Measurements from ENCODE around the gene ITPKB.
"Not testable (repeated sequence)": the region's sequence is repeated elsewhere in the genome, so short reads cannot be mapped to it uniquely, and the experiment has no call there.

Gene ITPKB

DNA sequence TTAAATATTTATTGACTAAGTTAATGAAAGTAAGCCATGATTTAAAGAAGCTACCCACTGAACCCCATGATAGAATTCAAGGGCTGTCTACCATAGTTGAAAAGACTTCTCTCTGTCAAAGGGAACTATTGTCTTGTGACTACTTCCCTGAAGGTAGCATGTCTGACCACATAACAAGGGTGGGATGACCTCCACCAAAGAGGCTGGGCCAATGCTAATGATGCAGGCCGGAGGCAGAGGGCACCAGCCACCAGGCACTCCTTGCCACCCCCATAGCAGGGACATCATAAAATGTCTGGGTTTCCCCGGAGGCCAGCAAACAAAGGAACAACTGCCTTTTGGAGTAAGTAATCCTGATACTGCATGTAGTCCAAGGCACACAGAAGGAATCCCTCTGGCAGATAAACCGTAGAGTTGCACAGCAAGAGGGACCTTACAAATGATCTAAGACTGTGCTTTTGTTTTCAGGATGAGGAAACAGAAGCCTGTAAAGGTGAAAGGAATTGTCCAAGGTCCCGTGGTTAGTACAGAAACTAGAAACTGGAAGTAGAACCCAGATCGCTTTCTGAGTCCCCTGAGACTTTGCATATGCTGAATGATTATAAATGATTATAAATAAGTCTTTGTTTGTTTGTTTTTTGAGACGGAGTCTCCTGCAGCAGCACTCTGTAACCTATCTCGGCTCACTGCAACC, 33.5 kb upstream of the ITPKB start:
- TF ChIP-seq, protein P1, sequence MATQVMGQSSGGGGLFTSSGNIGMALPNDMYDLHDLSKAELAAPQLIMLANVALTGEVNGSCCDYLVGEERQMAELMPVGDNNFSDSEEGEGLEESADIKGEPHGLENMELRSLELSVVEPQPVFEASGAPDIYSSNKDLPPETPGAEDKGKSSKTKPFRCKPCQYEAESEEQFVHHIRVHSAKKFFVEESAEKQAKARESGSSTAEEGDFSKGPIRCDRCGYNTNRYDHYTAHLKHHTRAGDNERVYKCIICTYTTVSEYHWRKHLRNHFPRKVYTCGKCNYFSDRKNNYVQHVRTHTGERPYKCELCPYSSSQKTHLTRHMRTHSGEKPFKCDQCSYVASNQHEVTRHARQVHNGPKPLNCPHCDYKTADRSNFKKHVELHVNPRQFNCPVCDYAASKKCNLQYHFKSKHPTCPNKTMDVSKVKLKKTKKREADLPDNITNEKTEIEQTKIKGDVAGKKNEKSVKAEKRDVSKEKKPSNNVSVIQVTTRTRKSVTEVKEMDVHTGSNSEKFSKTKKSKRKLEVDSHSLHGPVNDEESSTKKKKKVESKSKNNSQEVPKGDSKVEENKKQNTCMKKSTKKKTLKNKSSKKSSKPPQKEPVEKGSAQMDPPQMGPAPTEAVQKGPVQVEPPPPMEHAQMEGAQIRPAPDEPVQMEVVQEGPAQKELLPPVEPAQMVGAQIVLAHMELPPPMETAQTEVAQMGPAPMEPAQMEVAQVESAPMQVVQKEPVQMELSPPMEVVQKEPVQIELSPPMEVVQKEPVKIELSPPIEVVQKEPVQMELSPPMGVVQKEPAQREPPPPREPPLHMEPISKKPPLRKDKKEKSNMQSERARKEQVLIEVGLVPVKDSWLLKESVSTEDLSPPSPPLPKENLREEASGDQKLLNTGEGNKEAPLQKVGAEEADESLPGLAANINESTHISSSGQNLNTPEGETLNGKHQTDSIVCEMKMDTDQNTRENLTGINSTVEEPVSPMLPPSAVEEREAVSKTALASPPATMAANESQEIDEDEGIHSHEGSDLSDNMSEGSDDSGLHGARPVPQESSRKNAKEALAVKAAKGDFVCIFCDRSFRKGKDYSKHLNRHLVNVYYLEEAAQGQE (IDR thresholded peaks at IDR 0.05; ENCODE audit: insufficient replicate concordance, low read depth), result no peak
- no peak for TF ChIP-seq GABPA (IDR thresholded peaks at IDR 0.05; ENCODE audit: low read depth)
- no peak for TF ChIP-seq POLR2AphosphoS5 (IDR thresholded peaks at IDR 0.05; ENCODE audit: low read depth)
- TF ChIP-seq, protein P2, sequence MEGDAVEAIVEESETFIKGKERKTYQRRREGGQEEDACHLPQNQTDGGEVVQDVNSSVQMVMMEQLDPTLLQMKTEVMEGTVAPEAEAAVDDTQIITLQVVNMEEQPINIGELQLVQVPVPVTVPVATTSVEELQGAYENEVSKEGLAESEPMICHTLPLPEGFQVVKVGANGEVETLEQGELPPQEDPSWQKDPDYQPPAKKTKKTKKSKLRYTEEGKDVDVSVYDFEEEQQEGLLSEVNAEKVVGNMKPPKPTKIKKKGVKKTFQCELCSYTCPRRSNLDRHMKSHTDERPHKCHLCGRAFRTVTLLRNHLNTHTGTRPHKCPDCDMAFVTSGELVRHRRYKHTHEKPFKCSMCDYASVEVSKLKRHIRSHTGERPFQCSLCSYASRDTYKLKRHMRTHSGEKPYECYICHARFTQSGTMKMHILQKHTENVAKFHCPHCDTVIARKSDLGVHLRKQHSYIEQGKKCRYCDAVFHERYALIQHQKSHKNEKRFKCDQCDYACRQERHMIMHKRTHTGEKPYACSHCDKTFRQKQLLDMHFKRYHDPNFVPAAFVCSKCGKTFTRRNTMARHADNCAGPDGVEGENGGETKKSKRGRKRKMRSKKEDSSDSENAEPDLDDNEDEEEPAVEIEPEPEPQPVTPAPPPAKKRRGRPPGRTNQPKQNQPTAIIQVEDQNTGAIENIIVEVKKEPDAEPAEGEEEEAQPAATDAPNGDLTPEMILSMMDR (IDR thresholded peaks at IDR 0.05; ENCODE audit: insufficient read depth, low read length), result no peak
- no peak for TF ChIP-seq SPI1 (IDR thresholded peaks at IDR 0.05; ENCODE audit: borderline replicate concordance, low read depth)
- H3K4me3 ChIP-seq (replicated peaks; ENCODE audit: insufficient read depth, low read length), result no peak overlapping the region
- H3K27ac ChIP-seq (replicated peaks), result no peak overlapping the region
- no peak for DNase-seq (ENCODE audit: low read depth in 1 of 2, low spot score in 1 of 2)
- no peaks in the 10 kb centered on the region for H3K27me3 ChIP-seq (ENCODE audit: insufficient read depth, poor library complexity, severe bottlenecking)

DNA sequence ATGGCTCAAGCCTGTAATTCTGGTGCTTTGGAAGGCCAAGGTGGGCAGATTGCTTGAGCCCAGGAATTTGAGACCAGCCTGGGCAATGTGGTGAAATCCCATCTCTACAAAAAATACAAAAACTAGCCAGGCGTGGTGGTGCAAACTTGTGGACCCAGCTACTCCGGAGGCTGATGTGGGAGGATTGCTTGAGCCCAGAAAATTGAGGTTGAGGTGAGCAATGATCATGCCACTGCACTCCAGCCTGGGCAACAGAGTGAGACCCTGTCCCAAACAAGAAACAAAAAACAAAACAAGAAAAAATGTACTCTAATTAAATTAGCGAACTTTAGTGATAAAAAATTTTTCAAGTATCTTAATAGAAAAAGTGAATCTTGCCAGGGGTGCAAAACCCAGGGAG, 28.1 kb upstream of the ITPKB start:
- DNase-seq (ENCODE audit: low read depth in 1 of 2, low spot score in 1 of 2); H3K27me3 ChIP-seq (ENCODE audit: insufficient read depth, poor library complexity, severe bottlenecking); H3K4me3 ChIP-seq (replicated peaks; ENCODE audit: insufficient read depth, low read length); H3K27ac ChIP-seq (replicated peaks): not testable (repeated sequence)

DNA sequence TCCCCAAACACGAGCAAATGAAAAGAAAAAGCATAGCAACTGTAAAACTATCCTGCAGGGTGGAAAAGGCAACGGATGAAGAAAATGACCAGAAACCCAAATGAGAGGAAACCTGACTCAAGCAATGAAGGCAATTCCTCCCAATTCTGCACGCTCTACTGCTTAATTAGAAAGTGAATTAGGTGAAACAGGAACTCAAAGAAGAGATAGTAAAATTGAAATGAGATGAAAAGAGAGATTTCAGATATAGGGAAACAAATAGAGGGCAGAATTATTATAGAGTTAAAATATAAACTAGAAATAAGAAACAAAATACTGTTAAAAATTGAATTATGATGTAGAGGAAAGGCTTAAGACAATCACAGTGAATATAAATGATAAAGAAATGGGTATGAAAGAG, 27.5 kb upstream of the ITPKB start:
- TF ChIP-seq GABPA (IDR thresholded peaks at IDR 0.05; ENCODE audit: low read depth) (no peak), SPI1 (IDR thresholded peaks at IDR 0.05; ENCODE audit: borderline replicate concordance, low read depth) (no peak), POLR2AphosphoS5 (IDR thresholded peaks at IDR 0.05; ENCODE audit: low read depth) (no peak)
- TF ChIP-seq, protein P1 (IDR thresholded peaks at IDR 0.05; ENCODE audit: insufficient replicate concordance, low read depth), result no peak
- TF ChIP-seq, protein P2 (IDR thresholded peaks at IDR 0.05; ENCODE audit: insufficient read depth, low read length), result no peak
- Histone ChIP-seq H3K27ac (replicated peaks) (no peak overlapping the region), H3K4me3 (replicated peaks; ENCODE audit: insufficient read depth, low read length) (no peak overlapping the region), H3K27me3 (ENCODE audit: insufficient read depth, poor library complexity, severe bottlenecking) (peaks cover 2% of the 10 kb centered on the region)
- no peak for DNase-seq (ENCODE audit: low read depth in 1 of 2, low spot score in 1 of 2)

DNA sequence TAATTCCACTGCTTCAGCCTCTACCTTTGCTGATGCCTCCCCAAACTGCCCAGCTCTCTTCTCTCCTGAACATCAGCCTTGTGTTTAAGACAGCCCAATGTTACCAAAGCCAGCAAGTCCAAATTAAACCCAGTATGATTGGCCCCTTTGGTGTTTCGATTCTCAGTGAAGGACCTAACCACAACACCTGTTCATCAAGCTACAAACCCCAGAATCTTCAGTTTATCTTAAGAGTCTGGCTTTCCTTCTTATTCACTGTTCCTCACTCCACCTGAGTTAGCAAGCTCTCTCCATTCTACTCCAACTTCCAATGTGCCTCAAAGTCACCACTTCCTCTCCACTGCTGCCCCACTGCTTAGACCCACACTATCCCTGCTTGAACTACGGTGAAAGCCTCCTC, 25.5 kb upstream of the ITPKB start:
- H3K27ac ChIP-seq (replicated peaks), result no peak overlapping the region
- TF ChIP-seq GABPA (IDR thresholded peaks at IDR 0.05; ENCODE audit: low read depth), result no peak
- TF ChIP-seq POLR2AphosphoS5 (IDR thresholded peaks at IDR 0.05; ENCODE audit: low read depth), result no peak
- TF ChIP-seq, protein P1 (IDR thresholded peaks at IDR 0.05; ENCODE audit: insufficient replicate concordance, low read depth), result no peak
- TF ChIP-seq, protein P2 (IDR thresholded peaks at IDR 0.05; ENCODE audit: insufficient read depth, low read length), result no peak
- TF ChIP-seq SPI1 (IDR thresholded peaks at IDR 0.05; ENCODE audit: borderline replicate concordance, low read depth), result no peak
- H3K27me3 ChIP-seq (ENCODE audit: insufficient read depth, poor library complexity, severe bottlenecking), result peaks cover 2% of the 10 kb centered on the region
- H3K4me3 ChIP-seq (replicated peaks; ENCODE audit: insufficient read depth, low read length), result no peak overlapping the region
- no peak for DNase-seq (ENCODE audit: low read depth in 1 of 2, low spot score in 1 of 2)
